Heart left ventricle (tissue), 16 donors: ENCODE results near the gene FHOD1. TPM values are rescaled to one million over a fixed set of nuclear protein-coding genes. Genes with fewer than 3 reads are reported as not detected.

Experiments
- ATAC-seq, 4 donors: fragments of 200-7000 bp; cut with Tn5 transposase; one replicate each; pipeline ENCODE4 v1.9.1; 2020 to 2022; ENCODE audit warnings: moderate library complexity in 4 of 4, mild to moderate bottlenecking in 3 of 4, moderate number of reproducible peaks in 1 of 4
- DNase-seq, 5 donors: peaks; one replicate each; pipeline ENCODE4 v3.0.0-alpha.2; 2020
- H3K27ac ChIP-seq, 12 donors: fragments of 200-600 bp; sonication (generic) in 4 of 12; one replicate each; pipeline versions ENCODE4 v1.5.0 to v1.8.0; 2016 to 2022; ENCODE audit warnings: mild to moderate bottlenecking in 2 of 12
- H3K27me3 ChIP-seq, 9 donors: fragments of 200-600 bp; sonication (generic) in 2 of 9; one replicate each; pipeline versions ENCODE4 v1.5.1 to v1.8.0; 2016 to 2022; ENCODE audit warnings: mild to moderate bottlenecking in 3 of 9
- H3K36me3 ChIP-seq, 9 donors: fragments of 200-600 bp; sonication (generic) in 2 of 9; one replicate each; pipeline versions ENCODE4 v1.5.0 to v1.8.0; 2018 to 2022; ENCODE audit warnings: mild to moderate bottlenecking in 2 of 9
- H3K4me1 ChIP-seq, 12 donors: fragments of 200-600 bp; sonication (generic) in 4 of 12; one replicate each; pipeline versions ENCODE4 v1.5.0 to v1.8.0; 2016 to 2022; ENCODE audit warnings: mild to moderate bottlenecking in 3 of 12
- H3K4me3 ChIP-seq, 12 donors: fragments of 200-600 bp; sonication (generic) in 4 of 12; one replicate each; pipeline versions ENCODE4 v1.5.0 to v1.8.0; 2017 to 2022; ENCODE audit warnings: mild to moderate bottlenecking in 9 of 12, moderate library complexity in 4 of 12
- H3K9me3 ChIP-seq, 12 donors: fragments of 200-600 bp; sonication (generic) in 4 of 12; one replicate each; pipeline versions ENCODE4 v1.5.0 to v1.8.0; 2016 to 2022; ENCODE audit warnings: mild to moderate bottlenecking in 1 of 12
- POLR2A ChIP-seq, 2 donors: fragments of 450-650 bp; IDR thresholded peaks; one replicate each; pipeline ENCODE4 v1.6.1; 2017; ENCODE audit warnings: antibody characterized with exemption in 2 of 2, mild to moderate bottlenecking in 2 of 2, moderate library complexity in 2 of 2
- WGBS, 4 donors: extraction: QIAGEN DNeasy Blood & Tissue Kit in 2 of 4; methylation state at CpG; one replicate each; pipeline versions ENCODE4 v1.1.5 to v1.1.7; 2013 to 2018; 5-methylcytosine and 5-hydroxymethylcytosine counted together
- intact Hi-C, 10 donors: fragments of 100-400 bp; cut with DNase I; formaldehyde crosslinking; loops; one replicate each; pipeline versions ENCODE4 v1.11.1 to v1.14.2; 2022
- polyA plus RNA-seq, 2 donors: library from polyadenylated mRNA; stranded (reverse); fragments of 200-250 nt; gene quantifications; one replicate each; pipeline ENCODE4 v1.2.3, GENCODE V29; 2013
- total RNA-seq, 9 donors: library from RNA; depleted of rRNA in 2 of 9; stranded (reverse); fragments of >200 nt in 2 of 9; fragmentation: NEBNext Ultra II Directional in 3 of 9; extraction: Animal tissue kit (Norgen Biotek cat#: 25700) in 3 of 9; gene quantifications; one replicate each; pipeline versions ENCODE4 v1.1.0 to v1.2.4, GENCODE V29; 2016 to 2023
- TF ChIP-seq, protein P1 (sequence below), 12 donors: fragments of 200-600 bp; sonication (generic) in 4 of 12; IDR thresholded peaks; one replicate each; pipeline versions ENCODE4 v1.5.0 to v1.8.0; 2018 to 2022; ENCODE audit warnings: antibody characterized with exemption in 12 of 12, mild to moderate bottlenecking in 5 of 12
- donor health status: ischemic (EF 13 %, LVEDD 7.1; RV severe dilation, severe dysfunction).
- donor health status: healthy with polysubstance abuse.
- donor health status: DM: no; HTN: yes; CAD: no.
- donor health status: DM: no; HTN: no; CAD: no.
- donor health status: ischemic (EF 25% LVEDD 6.9; RV normal size, moderate dysfunction).
- donor health status: ischemic (EF 25% LVEDD 5.7; RV mildly dilated, moderate dysfunction).
- donor health status: healthy.
- donor health status: DM: yes; HTN: yes; CAD: no.
- donor health status: ischemic (EF 35%, LVEDD 5.7; RV mildly dilated, moderate dysfunction).
- donor health status: nonischemic (EF 11% LVEDD 7.7; RV severe dilation, severe dysfunction).
- donor health status: DM: yes; HTN: yes; CAD: no.
- donor health status: PGD.
- donor health status: ischemic (EF 29% LVEDD 5.4; RV normal size, mild dysfunction).
- donor health status: nonischemic (EF 23%, LVEDD 6.1; RV moderate dilation, normal function).

Gene FHOD1
- total and polyA plus RNA-seq, 11 donors = 9.6 to 30.3 (median 18.0) TPM

DNA sequence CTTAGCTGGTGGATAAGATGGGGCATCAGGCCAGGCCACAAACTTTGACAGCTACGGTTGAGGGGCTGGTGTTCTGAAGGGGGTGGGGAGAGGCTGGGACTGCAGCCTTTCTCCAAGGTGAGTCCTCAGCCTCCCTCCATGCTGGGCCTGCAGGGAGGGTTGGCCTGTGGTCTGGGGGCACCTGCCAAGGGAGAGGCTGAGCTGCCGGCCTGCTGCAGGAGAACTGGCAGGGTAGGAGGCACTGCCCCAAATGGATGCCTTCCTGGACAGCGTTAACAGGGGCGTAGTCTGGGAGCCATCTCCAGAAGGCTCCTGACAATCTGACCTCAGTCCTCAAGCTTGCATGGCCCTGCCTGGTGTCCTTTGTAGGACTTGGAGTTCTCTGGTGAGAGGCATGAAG is 43.2 kb downstream of the FHOD1 start:
- ATAC-seq = no peak
- TF ChIP-seq POLR2A (IDR thresholded peaks at IDR 0.05) = no peak
- TF ChIP-seq, protein P1, sequence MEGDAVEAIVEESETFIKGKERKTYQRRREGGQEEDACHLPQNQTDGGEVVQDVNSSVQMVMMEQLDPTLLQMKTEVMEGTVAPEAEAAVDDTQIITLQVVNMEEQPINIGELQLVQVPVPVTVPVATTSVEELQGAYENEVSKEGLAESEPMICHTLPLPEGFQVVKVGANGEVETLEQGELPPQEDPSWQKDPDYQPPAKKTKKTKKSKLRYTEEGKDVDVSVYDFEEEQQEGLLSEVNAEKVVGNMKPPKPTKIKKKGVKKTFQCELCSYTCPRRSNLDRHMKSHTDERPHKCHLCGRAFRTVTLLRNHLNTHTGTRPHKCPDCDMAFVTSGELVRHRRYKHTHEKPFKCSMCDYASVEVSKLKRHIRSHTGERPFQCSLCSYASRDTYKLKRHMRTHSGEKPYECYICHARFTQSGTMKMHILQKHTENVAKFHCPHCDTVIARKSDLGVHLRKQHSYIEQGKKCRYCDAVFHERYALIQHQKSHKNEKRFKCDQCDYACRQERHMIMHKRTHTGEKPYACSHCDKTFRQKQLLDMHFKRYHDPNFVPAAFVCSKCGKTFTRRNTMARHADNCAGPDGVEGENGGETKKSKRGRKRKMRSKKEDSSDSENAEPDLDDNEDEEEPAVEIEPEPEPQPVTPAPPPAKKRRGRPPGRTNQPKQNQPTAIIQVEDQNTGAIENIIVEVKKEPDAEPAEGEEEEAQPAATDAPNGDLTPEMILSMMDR (IDR thresholded peaks at IDR 0.05) = no peak
- H3K36me3 ChIP-seq = peaks cover 0 to 42% (median 22%) of the 10 kb centered on the region in 9 donors
- H3K27me3 ChIP-seq = no peaks in the 10 kb centered on the region
- peaks cover 0 to 4% (median 0%) of the 10 kb centered on the region in 12 donors for H3K4me1 ChIP-seq
- no peak overlapping the region for H3K27ac ChIP-seq
- DNase-seq = peak in 1 of 5 donors; percentile 45
- H3K4me3 ChIP-seq = no peak overlapping the region
- H3K9me3 ChIP-seq = no peaks in the 10 kb centered on the region
- 76 to 82% (median 80%) methylated on average over 4 of the region's 4 CpGs for WGBS, 4 donors
- intact Hi-C loops = no loop called here

DNA sequence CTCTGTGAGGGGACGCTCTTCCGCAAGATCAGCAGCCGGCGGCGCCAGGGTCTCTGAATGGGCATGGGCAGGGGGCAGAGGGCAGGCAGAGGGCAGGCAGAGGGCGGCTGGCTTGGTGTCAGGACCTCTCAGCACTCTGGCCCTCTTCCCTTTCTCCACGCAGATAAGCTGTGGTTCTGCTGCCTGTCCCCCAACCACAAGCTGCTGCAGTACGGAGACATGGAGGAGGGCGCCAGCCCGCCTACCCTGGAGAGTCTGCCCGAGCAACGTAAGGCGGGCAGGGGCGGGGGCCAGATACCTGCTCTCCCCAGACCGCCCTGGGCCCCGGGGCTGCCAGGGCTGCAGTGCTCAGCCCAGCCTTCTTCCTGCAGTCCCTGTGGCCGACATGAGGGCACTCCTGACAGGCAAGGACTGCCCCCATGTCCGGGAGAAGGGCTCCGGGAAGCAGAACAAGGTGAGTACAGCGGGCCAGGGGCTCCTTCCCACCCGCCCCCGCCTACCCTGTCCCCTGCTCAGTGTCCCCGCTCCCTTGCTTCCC is 44.3 kb downstream of the FHOD1 start:
- 91 to 93% (median 92%) methylated on average over 8 to 23 of the region's 23 CpGs for WGBS, 4 donors
- intact Hi-C loops = no loop called here
- Histone ChIP-seq H3K27ac (no peak overlapping the region), H3K27me3 (no peaks in the 10 kb centered on the region), H3K9me3 (no peaks in the 10 kb centered on the region), H3K4me3 (no peak overlapping the region), H3K4me1 (peaks cover 0 to 15% (median 5%) of the 10 kb centered on the region in 12 donors), H3K36me3 (peaks cover 0 to 51% (median 31%) of the 10 kb centered on the region in 9 donors)
- TF ChIP-seq POLR2A (IDR thresholded peaks at IDR 0.05) = no peak
- DNase-seq (peak in 1 of 5 donors; percentile 41), ATAC-seq (no peak)

DNA sequence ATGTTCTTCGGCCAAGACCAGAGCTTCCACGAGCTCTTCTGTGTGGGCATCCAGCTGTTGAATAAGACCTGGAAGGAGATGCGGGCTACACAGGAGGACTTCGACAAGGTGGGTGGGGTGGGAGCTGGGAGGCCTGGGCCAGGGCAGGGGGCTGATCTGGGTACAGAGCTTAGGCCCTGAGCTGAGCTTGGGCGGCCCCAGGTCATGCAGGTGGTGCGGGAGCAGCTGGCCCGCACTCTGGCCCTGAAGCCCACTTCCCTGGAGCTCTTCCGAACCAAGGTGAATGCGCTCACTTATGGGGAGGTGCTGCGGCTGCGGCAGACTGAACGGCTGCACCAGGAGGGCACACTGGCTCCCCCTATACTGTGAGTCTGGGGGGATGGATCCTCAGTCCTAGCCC is 44.9 kb downstream of the FHOD1 start:
- Histone ChIP-seq H3K4me1 (peaks cover 0 to 19% (median 9%) of the 10 kb centered on the region in 12 donors), H3K9me3 (no peaks in the 10 kb centered on the region), H3K27me3 (no peaks in the 10 kb centered on the region), H3K4me3 (no peak overlapping the region), H3K36me3 (peaks cover 0 to 57% (median 37%) of the 10 kb centered on the region in 9 donors), H3K27ac (no peak overlapping the region)
- intact Hi-C loops = no loop called here
- DNase-seq = peak in 1 of 5 donors; percentile 46
- 90 to 97% (median 95%) methylated on average over 9 to 12 of the region's 12 CpGs for WGBS, 4 donors
- no peak for ATAC-seq
- TF ChIP-seq POLR2A (IDR thresholded peaks at IDR 0.05) = no peak
- TF ChIP-seq, protein P1 (IDR thresholded peaks at IDR 0.05) = no peak

DNA sequence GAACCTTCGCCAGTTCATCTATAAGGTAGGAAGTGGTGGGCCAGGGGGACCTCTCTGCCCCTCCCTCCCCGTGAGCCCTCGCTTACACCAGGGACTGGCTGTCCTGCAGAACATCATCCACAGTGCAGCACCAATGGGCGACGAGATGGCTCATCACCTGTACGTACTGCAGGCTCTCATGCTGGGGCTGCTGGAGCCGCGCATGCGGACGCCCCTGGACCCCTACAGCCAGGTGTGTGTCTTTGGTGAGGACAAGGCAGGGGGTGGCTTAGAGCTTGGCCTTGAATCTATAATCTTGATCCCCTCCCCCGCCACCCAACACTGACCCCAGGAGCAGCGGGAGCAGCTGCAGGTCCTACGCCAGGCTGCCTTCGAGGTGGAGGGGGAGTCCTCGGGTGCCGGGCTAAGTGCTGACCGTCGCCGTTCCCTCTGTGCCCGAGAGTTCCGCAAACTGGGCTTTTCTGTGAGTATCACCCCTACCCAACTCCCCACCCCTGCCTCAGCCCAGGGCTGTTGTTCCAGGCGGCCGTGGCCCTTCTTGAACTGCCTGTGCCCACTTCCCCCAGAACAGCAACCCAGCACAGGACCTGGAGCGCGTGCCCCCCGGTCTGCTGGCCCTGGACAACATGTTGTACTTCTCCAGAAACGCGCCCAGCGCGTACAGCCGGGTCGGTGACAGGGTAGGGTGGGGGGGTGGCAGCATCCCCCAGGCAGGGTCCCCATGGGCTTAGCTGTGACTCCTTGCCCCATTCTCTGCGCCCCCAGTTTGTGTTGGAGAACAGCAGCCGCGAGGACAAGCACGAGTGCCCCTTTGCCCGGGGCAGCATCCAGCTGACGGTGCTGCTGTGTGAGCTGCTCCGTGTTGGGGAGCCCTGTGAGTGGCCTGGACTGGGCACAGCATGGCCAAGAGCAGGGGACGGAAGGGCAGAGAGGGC is 45.6 kb downstream of the FHOD1 start:
- intact Hi-C loops = no loop called here
- Histone ChIP-seq H3K27me3 (no peaks in the 10 kb centered on the region), H3K36me3 (peaks cover 0 to 65% (median 45%) of the 10 kb centered on the region in 9 donors), H3K4me1 (peaks cover 0 to 19% (median 9%) of the 10 kb centered on the region in 12 donors), H3K9me3 (no peaks in the 10 kb centered on the region), H3K27ac (no peak overlapping the region), H3K4me3 (no peak overlapping the region)
- TF ChIP-seq POLR2A (IDR thresholded peaks at IDR 0.05) = no peak
- TF ChIP-seq, protein P1 (IDR thresholded peaks at IDR 0.05) = no peak
- DNase-seq (peak in 1 of 5 donors; percentile 40), ATAC-seq (no peak)
- 93 to 95% (median 94%) methylated on average over 30 to 40 of the region's 40 CpGs for WGBS, 4 donors
